DMS53 (cell line): ENCODE data around the gene BPHL.
A peak's percentile ranks its signal among the peaks of the same experiment; 100 is the strongest.
"Not testable (repeated sequence)": the region's sequence is repeated elsewhere in the genome, so short reads cannot be mapped to it uniquely, and the experiment has no call there.

Experiments
- DNase-seq: peaks from one replicate; lab custom pipeline; 2025; lab: John Stamatoyannopoulos, UW

The BPHL gene

DNA sequence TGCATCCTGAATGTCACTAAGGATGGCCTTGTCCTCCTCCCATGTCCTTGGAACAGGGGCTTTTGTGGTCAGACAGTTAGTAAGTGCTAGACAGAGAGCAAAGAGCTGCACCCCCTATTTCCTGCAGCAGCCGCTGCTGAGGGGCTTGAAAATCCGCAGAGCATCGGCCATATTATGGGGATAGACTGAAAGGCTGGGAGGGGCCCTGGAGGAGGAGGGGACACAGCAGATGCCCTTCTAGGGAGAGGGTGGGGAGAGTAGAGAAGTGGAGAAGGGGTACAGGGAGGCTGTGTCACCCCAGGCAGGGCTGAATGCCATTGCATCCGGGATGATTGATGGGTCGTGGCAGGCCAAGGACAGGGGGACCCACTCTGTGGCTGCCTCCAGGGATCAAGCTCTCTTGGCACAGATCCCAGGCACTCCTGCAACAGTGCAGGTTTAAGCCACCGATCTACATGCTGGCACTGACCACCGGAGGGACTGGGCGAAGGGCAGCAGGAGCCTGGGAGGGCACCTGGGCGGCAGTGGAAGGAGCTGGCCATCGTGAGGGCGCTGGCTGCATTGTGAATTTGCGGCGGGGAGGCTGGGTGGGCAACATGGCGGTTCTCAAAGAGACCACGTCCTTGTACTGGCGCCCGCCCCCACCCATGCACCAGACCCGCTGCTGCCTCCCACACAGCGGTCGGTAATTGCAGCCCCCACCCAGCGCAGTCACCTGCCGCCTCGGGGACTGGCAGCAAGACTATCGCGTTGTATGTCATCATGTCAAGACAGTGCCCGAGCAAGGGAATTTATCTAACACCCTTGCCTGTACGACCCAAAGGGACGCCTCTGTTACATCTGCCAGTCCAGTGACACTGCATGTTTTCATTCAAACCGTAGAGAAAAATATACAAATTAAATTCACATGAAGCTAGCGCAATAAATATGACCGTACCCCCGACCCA is 37.9 kb downstream of the BPHL start:
- peak; percentile 50 for DNase-seq

DNA sequence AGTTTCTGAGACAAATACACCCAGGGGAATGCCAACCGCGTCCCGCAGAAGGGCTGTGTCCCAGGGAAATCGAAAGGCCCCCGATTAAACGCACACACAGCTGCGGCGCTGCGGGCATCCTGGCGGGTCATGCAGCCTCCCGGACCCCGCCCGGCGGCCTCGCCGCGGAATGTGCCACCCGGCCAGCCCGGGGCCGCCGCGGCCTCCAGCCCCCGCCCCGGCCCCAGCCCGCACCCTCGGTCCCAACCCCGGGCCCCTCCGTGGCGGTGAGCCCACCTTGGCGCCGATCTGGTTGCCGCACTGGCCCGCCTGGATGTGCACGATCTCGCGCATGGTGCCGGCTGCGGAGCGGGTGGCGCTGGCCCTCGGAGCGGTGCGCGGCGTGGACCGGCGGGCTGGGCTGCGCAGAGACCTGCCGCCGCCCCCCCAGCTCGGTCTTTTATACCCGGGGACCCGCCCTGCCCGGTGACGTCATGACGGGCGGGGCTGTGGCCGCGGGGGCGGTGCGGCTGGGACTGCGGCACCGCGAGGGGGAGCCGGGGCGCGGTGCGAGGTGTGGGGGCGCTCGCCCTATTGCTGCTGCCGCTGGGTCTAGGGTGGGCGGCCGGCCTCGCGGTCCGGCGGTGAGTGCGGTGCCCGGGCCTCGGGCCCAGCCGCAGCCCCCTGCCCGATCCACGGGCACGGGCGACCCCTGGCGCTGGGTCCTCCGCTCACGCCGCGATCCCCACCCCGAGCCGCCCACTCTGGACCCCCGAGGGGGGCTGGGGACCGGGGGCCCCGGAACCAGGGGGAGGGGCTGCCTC is 38.8 kb downstream of the BPHL start, which contains the start of gene TUBB2A:
TSS of gene TUBB2A (minus strand) at position 414 of the 803 bp plus-strand sequence. CDS start at position 333, 81 bp downstream.
- DNase-seq = peak; percentile 90

DNA sequence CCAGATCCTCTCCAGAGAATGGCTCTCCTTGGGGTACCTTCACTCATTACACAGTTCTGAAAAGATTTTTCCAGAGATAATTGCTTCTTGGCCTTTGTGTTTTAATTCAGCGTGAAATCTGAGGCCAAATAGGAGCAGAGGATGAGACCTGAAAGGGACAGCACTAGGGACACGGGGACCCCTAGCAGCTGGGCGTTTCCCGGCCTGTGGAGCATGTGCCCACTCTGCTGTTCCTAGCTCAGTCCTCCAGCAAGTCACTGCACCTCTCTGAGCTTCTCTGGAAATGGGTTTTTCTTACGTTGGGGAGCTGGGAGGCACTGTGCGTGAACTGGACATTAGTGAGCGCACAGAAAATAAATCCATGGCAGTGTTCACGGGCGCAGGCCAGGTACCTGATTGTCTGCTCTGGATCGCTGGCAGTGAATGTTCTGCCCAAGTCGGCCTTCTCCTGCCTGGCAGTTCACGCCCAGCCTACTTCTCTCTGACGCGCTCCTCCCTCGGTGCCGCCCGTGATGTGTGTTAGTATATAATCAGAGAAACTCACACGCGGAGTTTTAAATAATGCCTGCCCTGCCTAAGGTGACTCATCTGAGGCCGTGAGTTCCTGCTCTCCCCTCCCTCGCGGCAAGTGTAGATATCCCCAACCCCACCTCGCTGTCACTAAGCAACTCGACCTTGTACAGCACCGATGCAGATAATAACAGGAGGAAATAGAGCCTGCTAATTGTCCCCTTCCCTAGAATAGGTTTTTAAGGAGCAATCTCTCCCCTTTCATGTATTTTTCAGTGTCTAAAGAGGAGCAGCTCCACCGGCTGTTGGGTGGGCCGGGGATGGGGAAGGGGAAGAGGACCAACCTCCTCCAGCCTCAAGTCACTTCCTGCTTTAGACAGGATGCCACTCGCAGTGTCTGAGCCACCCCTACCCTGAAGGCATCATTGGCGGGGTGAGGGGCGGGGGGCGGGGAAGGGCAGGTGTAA is 41.6 kb downstream of the BPHL start:
- DNase-seq = peak; percentile 96

DNA sequence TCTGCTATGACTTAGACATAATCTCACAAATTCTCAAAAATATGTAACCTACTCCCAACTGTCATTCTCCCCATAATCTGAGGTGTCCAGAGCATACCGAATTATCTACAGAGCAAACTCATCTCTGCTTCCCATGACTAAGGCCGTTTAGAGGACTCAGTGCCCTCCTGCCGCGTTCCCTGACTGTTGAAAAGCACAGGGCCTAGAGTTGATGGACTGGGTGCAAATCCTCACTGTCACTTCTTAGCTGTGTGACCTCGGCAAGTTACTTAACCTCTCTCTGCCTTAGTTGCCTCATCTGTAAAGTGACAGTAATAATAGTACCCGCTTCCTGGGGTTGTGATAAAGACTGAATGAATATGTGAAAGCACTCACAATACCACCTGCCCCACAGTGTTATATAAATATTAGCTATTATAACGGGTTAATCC is 43.6 kb downstream of the BPHL start:
- no peak for DNase-seq

DNA sequence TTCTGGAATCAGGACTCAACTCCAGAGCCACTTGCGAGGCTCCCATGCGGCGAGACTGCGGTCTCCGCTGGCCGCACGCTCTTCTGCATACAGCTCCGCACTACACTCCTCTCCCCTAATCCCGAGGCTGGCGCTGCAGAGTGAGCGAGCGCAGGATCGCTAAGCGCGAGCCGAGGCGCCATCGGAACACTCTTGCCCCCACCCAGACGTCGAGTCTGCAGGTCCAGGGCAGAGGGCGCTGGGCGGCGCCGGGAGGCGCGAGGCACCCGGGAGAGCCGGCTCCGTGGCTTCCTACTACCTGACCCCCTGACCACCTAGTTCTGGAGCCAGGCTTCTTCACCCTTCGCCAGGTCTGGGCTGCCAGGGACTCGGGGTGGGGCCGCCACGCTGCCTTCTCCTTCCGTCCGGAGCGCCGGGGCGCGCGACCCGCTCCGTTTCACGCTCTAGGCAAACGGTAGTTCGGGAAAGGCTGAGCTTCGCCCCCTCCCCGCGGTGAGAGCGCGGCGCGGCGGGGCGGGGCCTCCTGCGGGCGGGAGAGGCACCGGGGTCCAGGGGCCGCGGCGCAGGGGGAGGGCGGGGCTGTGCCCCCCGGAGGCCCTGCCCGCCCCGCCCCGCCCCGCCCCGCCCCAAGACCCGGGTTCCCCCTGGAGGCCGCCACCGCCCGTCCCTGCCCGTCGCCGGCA is 44.2 kb downstream of the BPHL start:
- DNase-seq = peak; percentile 95

DNA sequence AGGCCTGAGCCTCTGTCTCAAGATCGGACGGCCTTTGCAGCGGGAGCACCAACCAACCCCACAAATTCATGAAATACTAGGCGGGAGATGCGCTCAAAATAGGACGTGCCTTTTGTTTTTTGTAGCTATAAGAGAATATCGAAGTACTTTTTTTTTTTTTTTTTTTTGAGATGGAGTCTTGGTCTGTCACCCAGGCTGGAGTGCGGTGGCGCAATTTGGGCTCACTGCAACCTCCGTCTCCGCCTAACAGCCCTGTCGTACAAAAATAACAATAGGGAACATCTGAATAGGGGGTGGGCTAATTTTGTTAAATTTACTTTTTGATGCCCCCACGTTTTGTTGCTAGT is 44.7 kb downstream of the BPHL start:
- DNase-seq = no peak

DNA sequence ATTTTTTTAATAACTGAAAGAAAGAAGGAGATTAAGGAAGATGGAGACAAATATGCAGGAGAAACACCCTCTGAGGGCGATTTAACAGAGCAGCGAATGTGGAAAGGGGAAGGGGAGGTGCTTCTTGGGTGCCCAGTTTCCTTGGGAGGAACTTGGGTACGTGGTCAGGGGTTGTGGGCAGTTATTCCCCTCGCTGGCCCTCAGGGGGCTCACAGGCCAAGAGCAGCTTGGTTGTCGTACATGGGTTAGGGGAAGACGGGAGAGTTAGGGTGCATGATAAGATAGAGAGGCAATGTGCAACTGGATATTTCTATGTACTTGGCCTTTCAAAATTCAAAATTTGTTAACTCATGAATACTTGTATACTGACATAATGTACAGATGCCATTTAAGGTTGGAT is 45.9 kb downstream of the BPHL start:
- no peak for DNase-seq

DNA sequence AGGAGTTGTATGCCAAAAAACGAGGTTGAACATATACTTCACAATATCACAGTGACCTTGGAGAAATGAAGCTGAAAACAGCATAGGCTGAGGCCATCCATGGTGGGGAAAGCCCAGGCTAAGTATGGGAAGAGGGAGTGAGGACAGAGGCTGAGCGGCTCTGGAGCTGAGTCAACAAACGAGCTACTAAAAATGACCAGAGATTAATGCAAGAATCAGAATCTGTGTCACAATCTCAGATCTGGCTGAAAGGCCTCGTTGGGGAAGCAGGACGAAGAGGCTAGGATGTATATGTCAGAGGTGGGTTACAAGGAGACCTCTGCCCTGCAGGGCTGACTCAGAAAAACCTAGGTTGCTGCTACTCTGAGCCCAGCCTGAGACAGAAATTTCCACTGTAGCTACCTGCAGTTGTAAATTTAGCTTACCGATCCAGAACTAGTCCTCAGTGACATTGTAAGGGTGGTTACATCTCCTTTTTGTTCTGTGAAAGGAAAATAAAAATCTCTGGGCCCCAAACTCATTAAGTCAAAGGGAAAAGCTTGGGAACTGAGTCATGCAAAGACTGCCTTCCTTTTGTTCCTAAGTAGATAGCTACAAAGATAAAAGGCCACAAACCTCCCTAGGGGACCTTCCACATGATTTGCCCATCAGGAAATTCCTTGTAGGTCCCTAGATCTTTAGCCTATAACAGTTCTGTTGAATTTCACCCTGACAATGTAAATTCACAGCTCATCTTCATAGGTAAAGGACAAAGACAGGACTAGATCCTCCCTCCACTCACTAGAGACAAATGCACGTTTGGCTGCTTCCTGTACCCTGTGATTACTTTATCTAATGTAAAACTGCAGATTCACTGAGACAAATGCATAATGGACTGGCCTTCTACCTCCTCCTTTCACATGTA is 47.4 kb downstream of the BPHL start:
- no peak for DNase-seq

DNA sequence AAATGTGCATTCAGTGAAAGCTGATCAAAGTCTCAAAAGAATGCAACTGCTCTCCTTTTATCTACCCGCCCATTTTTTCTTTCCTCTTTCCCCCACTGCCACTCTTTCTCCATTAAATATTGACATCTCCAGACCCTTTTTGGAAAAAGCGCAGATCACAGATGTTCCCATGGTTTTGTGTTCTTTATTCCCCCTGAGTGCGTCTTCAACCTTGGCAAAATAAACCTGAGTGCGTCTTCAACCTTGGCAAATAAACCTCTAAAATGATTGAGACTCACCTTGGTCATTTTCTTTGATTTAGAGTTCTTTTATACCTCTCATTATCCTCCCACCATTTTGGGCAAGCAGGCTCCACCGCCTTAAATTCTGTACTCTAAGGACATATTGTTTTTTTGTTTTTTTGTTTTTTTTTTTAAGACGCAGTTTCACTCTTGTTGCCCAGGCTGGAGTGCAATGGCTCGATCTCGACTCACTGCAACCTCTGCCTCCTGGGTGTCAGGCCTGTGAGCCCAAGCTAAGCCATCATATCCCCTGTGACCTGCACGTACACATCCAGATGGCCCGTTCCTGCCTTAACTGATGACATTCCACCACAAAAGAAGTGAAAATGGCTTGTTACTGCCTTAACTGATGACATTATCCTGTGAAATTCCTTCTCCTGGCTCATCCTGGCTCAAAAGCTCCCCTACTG is 48.2 kb downstream of the BPHL start:
- not testable (repeated sequence) for DNase-seq

DNA sequence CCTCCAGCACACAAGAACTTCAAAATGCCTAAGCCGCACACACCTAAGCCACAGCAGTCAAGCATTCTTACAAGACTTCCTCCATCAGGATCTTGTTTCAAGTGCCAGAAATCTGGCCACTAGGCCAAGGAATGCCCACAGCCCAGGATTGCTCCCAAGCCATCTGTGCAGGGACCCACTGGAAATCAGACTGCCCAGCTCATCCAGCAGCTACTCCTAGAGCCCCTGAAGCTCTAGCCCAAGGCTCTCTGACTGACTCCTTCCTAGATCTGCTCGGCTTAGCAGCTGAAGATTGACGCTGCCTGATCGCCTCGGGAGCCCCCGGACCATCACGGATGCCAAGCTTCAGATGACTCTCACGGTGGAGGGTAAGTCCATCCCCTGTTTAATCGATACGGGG is 49.5 kb downstream of the BPHL start:
- DNase-seq = not testable (repeated sequence)

DNA sequence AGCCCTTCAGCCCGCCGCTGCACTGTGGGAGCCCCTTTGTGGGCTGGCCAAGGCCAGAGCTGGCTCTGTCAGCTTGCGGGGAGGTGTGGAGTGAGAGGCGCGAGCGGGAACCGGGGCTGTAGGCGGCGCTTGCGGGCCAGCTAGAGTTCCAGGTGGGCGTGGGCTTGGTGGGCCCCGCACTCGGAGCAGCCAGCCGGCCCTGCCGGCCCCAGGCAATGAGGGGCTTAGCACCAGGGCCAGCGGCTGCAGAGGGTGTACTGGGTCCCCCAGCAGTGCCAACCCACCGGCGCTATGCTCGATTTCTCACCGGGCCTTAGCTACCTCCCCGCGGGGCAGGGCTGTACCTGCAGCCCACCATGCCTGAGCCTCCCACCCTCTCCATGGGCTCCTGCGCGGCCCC is 52.2 kb downstream of the BPHL start:
- not testable (repeated sequence) for DNase-seq

DNA sequence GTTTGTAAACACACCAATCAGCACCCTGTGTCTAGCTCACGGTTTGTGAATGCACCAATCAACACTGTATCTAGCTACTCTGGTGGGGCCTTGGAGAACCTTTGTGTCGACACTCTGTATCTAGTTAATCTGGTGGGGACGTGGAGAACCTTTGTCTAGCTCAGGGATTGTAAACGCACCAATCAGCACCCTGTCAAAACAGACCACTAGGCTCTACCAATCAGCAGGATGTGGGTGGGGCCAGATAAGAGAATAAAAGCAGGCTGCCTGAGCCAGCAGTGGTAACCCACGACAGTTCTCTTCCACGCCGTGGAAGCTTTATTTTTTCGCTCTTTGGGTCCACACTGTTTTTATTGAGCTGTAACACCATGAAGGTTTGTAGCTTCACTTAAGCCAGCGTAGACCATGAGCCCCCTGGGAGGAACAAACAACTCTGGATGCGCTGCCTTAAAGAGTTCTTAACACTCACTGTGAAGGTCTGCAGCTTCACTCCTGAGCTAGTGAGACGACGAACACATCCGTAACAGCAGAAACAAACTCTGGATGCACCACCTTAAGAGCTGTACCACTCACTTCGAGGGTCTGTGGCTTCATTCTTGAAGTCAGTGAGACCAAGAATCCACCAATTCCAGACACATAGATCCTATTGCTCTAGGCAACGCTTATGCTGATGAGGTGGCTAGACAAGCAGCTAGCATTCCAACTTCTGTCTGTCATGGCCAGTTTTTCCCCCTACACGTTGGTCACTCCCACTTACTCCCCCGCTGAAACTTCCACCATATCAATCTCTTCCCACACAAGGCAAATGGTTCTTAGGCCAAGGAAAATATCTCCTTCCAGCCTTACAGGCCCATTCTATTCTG is 53.0 kb downstream of the BPHL start:
- DNase-seq = not testable (repeated sequence)

DNA sequence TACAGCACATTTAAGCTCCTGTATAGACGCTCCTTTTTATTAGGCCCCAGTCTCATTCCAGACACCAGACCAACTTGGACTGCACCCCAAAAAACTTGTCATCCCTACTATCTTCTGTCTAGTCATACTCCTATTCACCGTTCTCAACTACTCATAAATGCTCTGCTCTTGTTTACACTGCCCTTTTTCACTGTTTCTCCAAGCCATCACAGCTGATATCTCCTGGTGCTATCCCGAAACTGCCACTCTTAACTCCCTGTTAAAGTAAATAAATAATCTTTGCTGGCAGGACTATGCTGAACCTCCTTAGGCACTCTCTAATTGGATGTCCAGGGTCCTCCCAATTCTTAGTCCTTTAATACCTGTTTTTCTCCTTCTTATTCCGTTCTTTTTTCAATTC is 54.3 kb downstream of the BPHL start:
- not testable (repeated sequence) for DNase-seq

DNA sequence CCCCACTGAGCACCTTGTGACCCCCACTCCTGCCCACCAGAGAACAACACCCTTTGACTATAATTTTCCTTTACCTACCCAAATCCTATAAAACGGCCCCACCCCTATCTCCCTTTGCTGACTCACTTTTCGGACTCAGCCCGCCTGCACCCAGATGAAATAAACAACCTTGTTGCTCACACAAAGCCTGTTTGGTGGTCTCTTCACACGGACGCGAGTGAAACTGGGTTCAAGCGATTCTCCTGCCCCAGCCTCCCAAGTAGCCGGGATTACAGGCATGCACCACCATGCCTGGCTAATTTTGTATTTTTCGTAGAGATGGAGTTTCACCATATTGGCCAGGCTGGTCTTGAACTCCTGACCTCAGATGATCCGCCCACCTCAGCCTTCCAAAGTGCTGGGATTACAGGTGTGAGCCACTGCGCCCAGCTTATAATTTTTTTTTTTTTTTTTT is 55.2 kb downstream of the BPHL start:
- DNase-seq = not testable (repeated sequence)

DNA sequence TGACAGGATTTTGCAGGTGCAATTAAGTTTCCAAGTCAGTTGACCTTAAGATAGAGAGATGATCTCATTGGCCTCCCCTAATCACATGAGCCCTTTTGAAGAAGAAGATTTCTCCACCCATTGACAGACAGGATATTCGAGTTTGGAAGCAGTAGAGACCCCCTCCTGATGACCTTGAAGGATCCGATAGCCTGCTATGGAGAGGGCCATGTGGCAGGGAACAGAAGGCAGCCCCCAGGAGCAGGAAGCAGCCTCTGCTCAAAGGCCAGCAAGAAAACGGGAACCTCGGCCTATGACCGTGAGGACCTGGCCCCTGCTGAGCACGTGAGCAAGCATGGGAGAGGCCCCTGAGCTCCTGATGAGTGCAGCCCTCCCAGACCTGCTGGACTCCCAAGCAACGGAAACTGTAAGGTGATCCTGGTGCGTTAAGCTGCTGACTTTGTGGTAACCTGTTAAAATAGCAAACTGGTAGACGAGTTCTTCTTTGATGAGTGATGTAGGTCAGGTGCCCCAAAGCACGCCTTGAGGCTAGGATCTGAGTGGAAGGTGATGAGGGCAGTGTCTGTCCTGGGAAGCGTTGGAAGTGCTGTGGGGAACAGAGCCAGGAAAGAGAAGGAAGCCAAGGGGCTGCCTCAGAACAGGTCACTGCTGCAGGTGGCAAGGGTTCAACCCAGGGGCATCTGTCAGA is 57.3 kb downstream of the BPHL start:
- DNase-seq = no peak

DNA sequence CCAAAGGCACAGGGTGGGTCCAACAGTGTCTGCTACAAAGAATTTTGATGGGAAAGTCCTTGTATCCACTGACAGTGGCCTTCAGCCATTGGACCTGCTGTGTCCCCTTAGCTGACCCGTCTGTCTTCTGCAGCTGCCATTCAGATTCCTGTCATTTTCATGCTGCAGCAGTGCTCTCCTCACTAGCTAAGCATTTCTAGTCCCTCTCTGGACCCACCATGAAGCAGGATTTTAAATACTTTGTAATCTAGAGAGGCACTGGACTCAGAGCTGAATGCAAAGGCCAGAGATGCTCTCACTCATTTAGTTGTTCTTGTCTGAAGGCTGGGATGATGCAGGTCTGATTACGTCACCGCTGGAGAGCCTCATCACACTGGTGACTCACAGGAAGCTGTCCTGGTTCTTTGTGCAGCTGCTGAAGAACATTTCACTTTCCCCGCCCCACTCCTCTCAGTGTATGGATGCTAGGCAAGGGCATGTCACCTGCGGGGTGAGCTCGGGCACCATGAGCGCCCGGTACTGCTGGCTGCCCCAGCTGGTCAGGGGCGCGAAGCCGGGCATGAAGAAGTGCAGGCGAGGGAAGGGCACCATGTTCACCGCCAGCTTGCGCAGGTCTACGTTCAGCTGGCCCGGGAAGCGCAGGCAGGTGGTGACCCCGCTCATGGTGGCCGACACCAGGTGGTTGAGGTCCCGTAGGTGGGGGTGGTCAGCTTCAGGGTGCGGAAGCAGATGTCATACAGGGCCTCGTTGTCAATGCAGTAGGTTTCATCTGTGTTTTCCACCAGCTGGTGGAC is 58.2 kb downstream of the BPHL start:
- DNase-seq = peak; percentile 97

DNA sequence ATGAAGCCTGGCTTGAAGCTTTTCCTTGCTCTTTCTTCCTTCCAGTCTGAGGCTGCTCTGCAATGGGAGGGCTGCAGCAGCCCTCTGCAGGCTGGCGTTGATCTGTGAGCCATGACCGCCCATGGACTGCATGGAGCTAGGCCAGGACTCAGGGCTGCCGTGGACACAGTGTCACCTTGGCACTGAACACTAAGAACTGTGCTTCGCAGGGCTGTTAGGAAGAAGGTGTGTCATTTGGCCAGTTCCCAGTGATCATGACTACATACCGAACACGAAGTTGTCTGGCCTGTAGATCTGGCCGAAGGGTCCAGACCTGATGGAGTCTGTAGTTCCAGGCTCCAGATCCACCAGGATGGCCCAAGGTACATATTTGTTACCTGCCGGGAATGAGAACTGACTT is 60.2 kb downstream of the BPHL start:
- not testable (repeated sequence) for DNase-seq
